K562 (cell line): ENCODE results near the gene AS3MT. TPM values are rescaled to one million over a fixed set of nuclear protein-coding genes. Genes with fewer than 3 reads are reported as not detected.

Source experiments
- ARNT ChIP-seq, 2 experiments: fragments of 450-650 bp; IDR thresholded peaks; 2 replicates each; pipeline ENCODE4 v1.6.1; 2016; ENCODE audit warnings: mild to moderate bottlenecking in 1 of 2
- ATF7 ChIP-seq: fragments of 450-650 bp; IDR thresholded peaks from 2 replicates; pipeline ENCODE4 v1.7.1; 2014; ENCODE audit warnings: mild to moderate bottlenecking, moderate library complexity
- CCNT2 ChIP-seq: IDR thresholded peaks from 2 replicates; pipeline ENCODE4 v1.6.1; 2011; ENCODE audit warnings: borderline replicate concordance, low read depth, mild to moderate bottlenecking, moderate library complexity, mixed read lengths, low read length; ENCODE audit not compliant: insufficient read length; ENCODE audit errors: extremely low read depth
- CSDE1 ChIP-seq, 2 experiments: fragments of 450-650 bp; IDR thresholded peaks; 2 replicates each; pipeline ENCODE4 v1.6.1; 2016; ENCODE audit warnings: mild to moderate bottlenecking in 1 of 2
- EHMT2 ChIP-seq: fragments of 450-650 bp; IDR thresholded peaks from 2 replicates; pipeline ENCODE4 v1.6.1; 2018; ENCODE audit warnings: antibody characterized with exemption
- ETV5 ChIP-seq: sonication (generic); formaldehyde crosslinking; IDR thresholded peaks from 2 replicates; pipeline ENCODE4 v1.4.0; 2020; ENCODE audit warnings: low read depth, mild to moderate bottlenecking, missing genetic modification reagents
- GTF2A2 ChIP-seq: IDR thresholded peaks from 2 replicates; pipeline ENCODE4 v1.6.1; 2016; ENCODE audit warnings: mild to moderate bottlenecking, missing genetic modification characterization, missing compliant biosample characterization
- HCFC1 ChIP-seq: IDR thresholded peaks from 2 replicates; pipeline ENCODE4 v1.6.1; 2012; ENCODE audit warnings: low read depth, low read length, improper control_type of control experiment
- MLLT1 ChIP-seq, 2 experiments: fragments of 450-650 bp; IDR thresholded peaks; 2 replicates each; pipeline ENCODE4 v1.6.1; 2016
- NUFIP1 ChIP-seq: fragments of 450-650 bp; IDR thresholded peaks from 2 replicates; pipeline ENCODE4 v1.6.1; 2018; ENCODE audit not compliant: partially characterized antibody
- OTX1 ChIP-seq: fragments of 450-650 bp; formaldehyde crosslinking; IDR thresholded peaks from 2 replicates; pipeline ENCODE4 v1.4.0; 2022; ENCODE audit warnings: mild to moderate bottlenecking
- RAD51 ChIP-seq: fragments of 450-650 bp; IDR thresholded peaks from 2 replicates; pipeline ENCODE4 v1.7.1; 2016; ENCODE audit warnings: low read depth, mild to moderate bottlenecking, borderline replicate concordance
- SREBF2 ChIP-seq: sonication (generic); formaldehyde crosslinking; IDR thresholded peaks from 2 replicates; pipeline ENCODE4 v1.4.0; 2020; ENCODE audit warnings: mild to moderate bottlenecking, missing genetic modification reagents
- SUPT5H ChIP-seq: fragments of 450-650 bp; IDR thresholded peaks from 2 replicates; pipeline ENCODE4 v1.6.1; 2016
- TAL1 ChIP-seq: fragments of 450-650 bp; IDR thresholded peaks from 2 replicates; pipeline ENCODE4 v1.6.1; 2016; ENCODE audit warnings: mild to moderate bottlenecking
- WHSC1 ChIP-seq: IDR thresholded peaks from one replicate; pipeline ENCODE4 v1.6.1; 2012; ENCODE audit warnings: low read length, control low read depth, inconsistent platforms
- ZBTB1 ChIP-seq: sonication (generic); formaldehyde crosslinking; IDR thresholded peaks from 2 replicates; pipeline ENCODE4 v1.8.1; 2023; ENCODE audit warnings: missing genetic modification reagents, low read depth, mild to moderate bottlenecking, borderline replicate concordance
- ZNF134 ChIP-seq: fragments of 250-450 bp; sonication (Bioruptor Pico); conservative IDR thresholded peaks from 2 replicates; pipeline ENCODE4 v1.4.0; 2020
- ZNF212 ChIP-seq: fragments of 450-650 bp; formaldehyde crosslinking; IDR thresholded peaks from 2 replicates; pipeline ENCODE4 v1.4.0; 2020; ENCODE audit warnings: mild to moderate bottlenecking
- ZNF699 ChIP-seq: fragments of 250-450 bp; sonication (Bioruptor Pico); IDR thresholded peaks from 2 replicates; pipeline ENCODE4 v1.8.0; 2021; ENCODE audit warnings: mild to moderate bottlenecking, moderate library complexity; ENCODE audit not compliant: insufficient replicate concordance
- polyA plus RNA-seq, 8 experiments: library from polyadenylated mRNA; depleted of rRNA in 4 of 8; stranded (reverse) in 5 of 8; unstranded in 3 of 8; fragments of >200 nt; fragmentation: Nextera tagmentation in 2 of 8; fragmentation: Illumina TruSeq in 1 of 8; extraction: Ambion mirVana in 2 of 8; extraction: Trizol in 1 of 8; gene quantifications; 2 replicates each; pipeline versions ENCODE4 v1.2.1 to v1.2.3, GENCODE V29; 2011 to 2014; ENCODE audit warnings: inconsistent platforms in 1 of 8, missing spikeins in 1 of 8
- total RNA-seq, 7 experiments: library from RNA; depleted of rRNA in 6 of 7; stranded (reverse); fragments of >200 nt in 6 of 7; fragmentation: Illumina TruSeq in 2 of 7; extraction: Trizol in 2 of 7; gene quantifications; 2 replicates each; pipeline versions ENCODE4 v1.2.1 to v1.2.3, GENCODE V29; 2011 to 2021; ENCODE audit warnings: low replicate concordance in 1 of 7
- TF ChIP-seq, protein P1 (sequence below): sonication (generic); formaldehyde crosslinking; IDR thresholded peaks from 2 replicates; pipeline ENCODE4 v1.9.0; 2022; ENCODE audit warnings: mild to moderate bottlenecking, missing genetic modification reagents
- TF ChIP-seq, protein P2 (sequence below): fragments of 250-450 bp; sonication (Bioruptor Pico); IDR thresholded peaks from 2 replicates; pipeline ENCODE4 v1.8.0; 2022; ENCODE audit warnings: moderate library complexity, mild to moderate bottlenecking, inconsistent platforms
- TF ChIP-seq, protein P3 (sequence below): fragments of 450-650 bp; IDR thresholded peaks from 2 replicates; pipeline ENCODE4 v1.6.1; 2014; ENCODE audit warnings: low read depth, mild to moderate bottlenecking, moderate library complexity, borderline replicate concordance
- TF ChIP-seq, protein P4 (sequence below): fragments of 250-450 bp; sonication (Bioruptor Pico); IDR thresholded peaks from 2 replicates; pipeline ENCODE4 v1.8.0; 2021; ENCODE audit warnings: moderate library complexity, mild to moderate bottlenecking, inconsistent platforms

The AS3MT gene
- total and polyA plus RNA-seq, 9 of the 15 experiments (the other 6 are each of a cell fraction or from before 2014, with no cell fraction given) = 0.04 to 0.33 (median 0.19) TPM; not detected in 2

DNA sequence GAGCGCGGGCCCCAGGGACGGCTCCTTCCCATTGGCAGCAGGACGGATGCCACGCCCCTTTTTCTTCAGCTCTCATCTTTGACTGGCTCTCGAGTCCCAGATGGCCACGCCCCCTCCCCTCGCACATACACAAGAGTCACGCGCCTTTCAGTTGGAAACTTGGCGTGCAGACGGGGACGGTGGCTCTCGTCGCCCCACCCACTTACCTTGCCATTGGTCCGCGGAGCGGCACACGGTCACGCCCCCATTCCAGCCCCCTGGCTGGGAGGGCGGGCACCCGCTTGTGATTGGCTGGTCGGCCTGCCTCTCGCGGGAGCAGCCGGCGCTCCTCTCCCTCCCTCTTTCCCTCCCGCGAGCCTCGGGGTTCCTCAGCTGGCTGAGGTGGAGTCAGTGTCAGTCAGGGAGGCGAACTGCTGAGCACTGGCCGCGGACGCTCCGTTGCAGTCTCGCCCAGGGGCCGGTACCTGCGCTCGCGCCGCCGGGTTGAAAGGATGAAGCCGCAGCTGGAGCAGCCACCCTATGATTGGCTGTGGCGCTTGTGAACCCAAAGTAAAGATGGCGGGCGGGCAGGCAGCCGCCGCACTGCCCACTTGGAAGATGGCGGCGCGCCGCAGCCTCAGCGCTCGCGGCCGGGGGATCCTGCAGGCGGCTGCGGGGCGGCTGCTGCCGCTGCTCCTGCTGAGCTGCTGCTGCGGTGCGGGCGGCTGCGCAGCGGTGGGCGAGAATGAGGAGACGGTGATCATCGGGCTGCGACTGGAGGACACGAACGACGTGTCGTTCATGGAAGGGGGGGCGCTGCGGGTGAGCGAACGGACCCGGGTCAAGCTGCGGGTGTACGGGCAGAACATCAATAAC lies 48.9 kb downstream of the AS3MT start, which contains the start of gene CNNM2 (continued):
- TF ChIP-seq ZNF699 (CRISPR knock-in tag) (no peak), OTX1 (CRISPR knock-in tag) (no peak), GTF2A2 (no peak), ARNT (IDR thresholded peaks at IDR 0.05) (no peak), NUFIP1 (no peak), MLLT1 (IDR thresholded peaks at IDR 0.05) (no peak), ZNF134 (no peak), ZBTB1 (CRISPR knock-in tag) (peak; percentile 73), SUPT5H (peak; percentile 54), EHMT2 (no peak), CCNT2 (peak; percentile 12), SREBF2 (CRISPR knock-in tag) (no peak), CSDE1 (IDR thresholded peaks at IDR 0.05) (no peak; a peak in 1 of 4 replicates), HCFC1 (peak; percentile 79), WHSC1 (no peak), ETV5 (CRISPR knock-in tag) (no peak), ZNF212 (CRISPR knock-in tag) (no peak), TAL1 (no peak), ATF7 (peak; percentile 49; the same call in 1 of the 2 replicates), RAD51 (peak; percentile 70; the same call in 1 of the 2 replicates)
- TF ChIP-seq, protein P1, sequence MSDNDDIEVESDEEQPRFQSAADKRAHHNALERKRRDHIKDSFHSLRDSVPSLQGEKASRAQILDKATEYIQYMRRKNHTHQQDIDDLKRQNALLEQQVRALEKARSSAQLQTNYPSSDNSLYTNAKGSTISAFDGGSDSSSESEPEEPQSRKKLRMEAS = peak; percentile 68
- TF ChIP-seq, protein P2, sequence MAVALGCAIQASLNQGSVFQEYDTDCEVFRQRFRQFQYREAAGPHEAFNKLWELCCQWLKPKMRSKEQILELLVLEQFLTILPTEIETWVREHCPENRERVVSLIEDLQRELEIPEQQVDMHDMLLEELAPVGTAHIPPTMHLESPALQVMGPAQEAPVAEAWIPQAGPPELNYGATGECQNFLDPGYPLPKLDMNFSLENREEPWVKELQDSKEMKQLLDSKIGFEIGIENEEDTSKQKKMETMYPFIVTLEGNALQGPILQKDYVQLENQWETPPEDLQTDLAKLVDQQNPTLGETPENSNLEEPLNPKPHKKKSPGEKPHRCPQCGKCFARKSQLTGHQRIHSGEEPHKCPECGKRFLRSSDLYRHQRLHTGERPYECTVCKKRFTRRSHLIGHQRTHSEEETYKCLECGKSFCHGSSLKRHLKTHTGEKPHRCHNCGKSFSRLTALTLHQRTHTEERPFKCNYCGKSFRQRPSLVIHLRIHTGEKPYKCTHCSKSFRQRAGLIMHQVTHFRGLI (CRISPR knock-in tag) = no peak
- TF ChIP-seq, protein P3, sequence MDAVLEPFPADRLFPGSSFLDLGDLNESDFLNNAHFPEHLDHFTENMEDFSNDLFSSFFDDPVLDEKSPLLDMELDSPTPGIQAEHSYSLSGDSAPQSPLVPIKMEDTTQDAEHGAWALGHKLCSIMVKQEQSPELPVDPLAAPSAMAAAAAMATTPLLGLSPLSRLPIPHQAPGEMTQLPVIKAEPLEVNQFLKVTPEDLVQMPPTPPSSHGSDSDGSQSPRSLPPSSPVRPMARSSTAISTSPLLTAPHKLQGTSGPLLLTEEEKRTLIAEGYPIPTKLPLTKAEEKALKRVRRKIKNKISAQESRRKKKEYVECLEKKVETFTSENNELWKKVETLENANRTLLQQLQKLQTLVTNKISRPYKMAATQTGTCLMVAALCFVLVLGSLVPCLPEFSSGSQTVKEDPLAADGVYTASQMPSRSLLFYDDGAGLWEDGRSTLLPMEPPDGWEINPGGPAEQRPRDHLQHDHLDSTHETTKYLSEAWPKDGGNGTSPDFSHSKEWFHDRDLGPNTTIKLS = peak; percentile 33; the same call in 1 of the 2 replicates
- TF ChIP-seq, protein P4, sequence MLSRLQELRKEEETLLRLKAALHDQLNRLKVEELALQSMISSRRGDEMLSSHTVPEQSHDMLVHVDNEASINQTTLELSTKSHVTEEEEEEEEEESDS = no peak
